ENCODE measurements around the gene ZNF311. TPM values are rescaled to one million over a fixed set of nuclear protein-coding genes. Genes with fewer than 3 reads are reported as not detected.

The ZNF311 gene
- total RNA-seq, 4 donors from 2014 or later: 0.36 to 1.9 (median 0.59) TPM

- no peak for DNase-seq (ENCODE audit: low spot score)
- ATAC-seq (ENCODE audit: low FRiP score): no peak
- TF ChIP-seq CTCF (IDR thresholded peaks at IDR 0.05): no peak
Measured at GRCh38 chr6:29008089-29008488, 3.0 kb upstream of the ZNF311 start.

DNA sequence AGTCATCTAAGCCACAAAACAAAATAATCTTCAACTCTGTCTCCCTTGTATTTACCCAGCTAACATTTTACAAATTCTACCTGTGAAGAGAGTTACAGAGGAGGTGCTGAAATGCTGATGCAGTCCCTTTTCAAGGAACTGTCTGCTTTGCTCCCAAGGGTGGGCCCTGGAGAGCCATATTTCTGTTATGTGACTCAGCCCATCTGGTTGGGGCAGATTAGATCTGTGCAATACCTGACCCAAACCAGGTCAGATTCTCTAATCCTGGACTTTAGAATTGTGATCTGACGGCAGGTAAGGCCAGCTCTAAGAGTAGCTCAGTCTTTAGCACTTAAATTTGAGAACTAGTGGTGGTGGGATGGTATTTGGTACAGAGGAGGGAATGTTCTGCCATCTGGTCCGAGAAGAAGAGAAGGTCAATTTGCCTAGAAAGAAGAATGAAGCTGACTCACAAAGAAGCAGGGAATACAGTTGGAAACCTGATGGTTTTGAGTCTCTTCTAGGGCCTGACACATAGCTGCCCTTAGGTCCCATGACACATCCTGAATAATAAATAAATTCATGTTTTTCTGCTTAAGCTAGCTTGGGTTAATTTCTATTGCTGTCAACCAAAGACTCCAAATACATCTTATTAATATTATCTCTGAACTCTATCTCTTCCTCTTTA is 8.1 kb downstream of the ZNF311 start:
- ATAC-seq (ENCODE audit: low FRiP score) (no peak), DNase-seq (ENCODE audit: low spot score) (no peak)
- TF ChIP-seq CTCF (IDR thresholded peaks at IDR 0.05): no peak

- TF ChIP-seq CTCF (IDR thresholded peaks at IDR 0.05): no peak
- ATAC-seq (ENCODE audit: low FRiP score) (no peak), DNase-seq (ENCODE audit: low spot score) (no peak)
Measured at GRCh38 chr6:28995093-28995650, 9.9 kb downstream of the ZNF311 start.

GRCh38 chr6:28988536-28989311 is 16.4 kb downstream of the ZNF311 start:
- no peak for ATAC-seq (ENCODE audit: low FRiP score)
- DNase-seq (ENCODE audit: low spot score): no peak
- no peak for TF ChIP-seq CTCF (IDR thresholded peaks at IDR 0.05)

- DNase-seq (ENCODE audit: low spot score) (no peak), ATAC-seq (ENCODE audit: low FRiP score) (peak; percentile 83)
- TF ChIP-seq CTCF (IDR thresholded peaks at IDR 0.05): no peak
Measured at GRCh38 chr6:28985462-28986164, 19.5 kb downstream of the ZNF311 start.

DNA sequence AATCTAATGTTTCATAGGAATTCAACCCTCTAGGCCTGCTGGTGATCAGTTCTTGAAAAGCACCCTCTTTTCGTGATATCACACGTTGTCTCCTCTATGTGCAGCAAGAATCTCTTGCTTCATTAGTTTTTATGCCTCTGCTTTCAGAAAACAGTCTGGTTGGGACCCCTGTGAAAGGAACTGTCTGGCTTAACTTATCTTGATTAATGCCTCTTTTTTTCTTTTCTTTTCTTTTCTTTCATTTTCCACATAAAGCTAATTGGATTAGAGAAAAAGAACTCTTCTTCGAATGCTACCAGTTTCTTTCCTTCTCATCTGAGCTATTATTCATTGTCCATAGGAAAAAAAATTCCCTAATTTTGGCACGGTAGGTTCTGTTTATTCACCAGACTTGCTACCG is 21.3 kb downstream of the ZNF311 start:
- DNase-seq (ENCODE audit: low spot score) (no peak), ATAC-seq (ENCODE audit: low FRiP score) (no peak)
- no peak for TF ChIP-seq CTCF (IDR thresholded peaks at IDR 0.05)

All from omental fat pad (tissue), 4 donors.